Heart right ventricle (tissue), 16 donors: ENCODE data around the gene CAMKMT. TPM values are rescaled to one million over a fixed set of nuclear protein-coding genes. Genes with fewer than 3 reads are reported as not detected.
A peak's percentile ranks its signal among the peaks of the same experiment; 100 is the strongest.

ENCODE experiments used
- ATAC-seq, 8 donors: fragments of 200-7000 bp; cut with Tn5 transposase; one replicate each; pipeline ENCODE4 v1.9.1; 2020; ENCODE audit warnings: mild to moderate bottlenecking in 8 of 8, moderate library complexity in 8 of 8, moderate number of reproducible peaks in 1 of 8
- DNase-seq, 2 donors: peaks; one replicate each; pipeline ENCODE4 v3.0.0-alpha.2; 2020
- H3K27ac ChIP-seq, 10 donors: fragments of 200-600 bp; sonication (generic) in 2 of 10; one replicate each; pipeline versions ENCODE4 v1.5.0 to v1.8.0; 2020 to 2022; ENCODE audit warnings: mild to moderate bottlenecking in 3 of 10
- H3K27me3 ChIP-seq, 7 donors: fragments of 200-600 bp; one replicate each; pipeline ENCODE4 v1.8.0; 2021 to 2022; ENCODE audit warnings: mild to moderate bottlenecking in 2 of 7
- H3K36me3 ChIP-seq, 9 donors: fragments of 200-600 bp; sonication (generic) in 1 of 9; one replicate each; pipeline versions ENCODE4 v1.5.0 to v1.8.0; 2020 to 2022; ENCODE audit warnings: mild to moderate bottlenecking in 2 of 9
- H3K4me1 ChIP-seq, 9 donors: fragments of 200-600 bp; sonication (generic) in 1 of 9; one replicate each; pipeline versions ENCODE4 v1.5.0 to v1.8.0; 2020 to 2022; ENCODE audit warnings: mild to moderate bottlenecking in 4 of 9
- H3K4me3 ChIP-seq, 10 donors: fragments of 200-600 bp; sonication (generic) in 2 of 10; one replicate each; pipeline versions ENCODE4 v1.5.0 to v1.8.0; 2020 to 2022; ENCODE audit warnings: mild to moderate bottlenecking in 7 of 10, moderate library complexity in 2 of 10
- H3K9me3 ChIP-seq, 11 donors: fragments of 200-600 bp in 10 of 11; sonication (generic) in 2 of 11; one replicate each; pipeline versions ENCODE4 v1.5.0 to v1.8.0; 2013 to 2022; ENCODE audit warnings: mild to moderate bottlenecking in 2 of 11, control low read depth in 1 of 11, moderate library complexity in 1 of 11
- CTCF ChIP-seq, 9 donors: fragments of 200-600 bp; sonication (generic) in 2 of 9; IDR thresholded peaks; one replicate each; pipeline versions ENCODE4 v1.5.0 to v1.8.0; 2021 to 2022; ENCODE audit warnings: antibody characterized with exemption in 9 of 9, mild to moderate bottlenecking in 5 of 9, moderate library complexity in 1 of 9
- WGBS, 2 donors: extraction: QIAGEN DNeasy Blood & Tissue Kit; methylation state at CpG; one replicate each; pipeline ENCODE4 v1.1.7; 2013; ENCODE audit warnings: inconsistent platforms in 1 of 2; 5-methylcytosine and 5-hydroxymethylcytosine counted together
- intact Hi-C, 10 donors: fragments of 100-400 bp; cut with DNase I; formaldehyde crosslinking; loops; one replicate each; pipeline versions ENCODE4 v1.11.1 to v1.14.2; 2022
- polyA plus RNA-seq, 2 donors: library from polyadenylated mRNA; stranded (reverse); fragments of 200-250 nt; gene quantifications; one replicate each; pipeline ENCODE4 v1.2.3, GENCODE V29; 2013
- total RNA-seq, 10 donors: library from RNA; stranded (reverse); fragmentation: NEBNext Ultra II Directional in 3 of 10; extraction: Animal tissue kit (Norgen Biotek cat#: 25700) in 3 of 10; gene quantifications; one replicate each; pipeline versions ENCODE4 v1.2.1 to v1.2.4, GENCODE V29; 2021 to 2023
- donor health status: Arrhythmogenic right ventricular cardiomyopathy.
- donor health status: ischemic (EF 13 %, LVEDD 7.1; RV severe dilation, severe dysfunction).
- donor health status: healthy with polysubstance abuse.
- donor health status: DM: no; HTN: yes; CAD: no.
- donor health status: DM: no; HTN: no; CAD: no.
- donor health status: ischemic (EF 25% LVEDD 6.9; RV normal size, moderate dysfunction).
- donor health status: ischemic (EF 25% LVEDD 5.7; RV mildly dilated, moderate dysfunction).
- donor health status: healthy.
- donor health status: DM: yes; HTN: yes; CAD: no.
- donor health status: Ischemic cardiomyopathy.
- donor health status: ischemic (EF 35%, LVEDD 5.7; RV mildly dilated, moderate dysfunction).
- donor health status: nonischemic (EF 11% LVEDD 7.7; RV severe dilation, severe dysfunction).
- donor health status: DM: yes; HTN: yes; CAD: no.
- donor health status: PGD.
- donor health status: ischemic (EF 29% LVEDD 5.4; RV normal size, mild dysfunction).
- donor health status: nonischemic (EF 23%, LVEDD 6.1; RV moderate dilation, normal function).

The CAMKMT gene
- total and polyA plus RNA-seq, 12 donors: 4.1 to 6.4 (median 4.8) TPM

- Histone ChIP-seq H3K9me3 (no peaks in the 10 kb centered on the region), H3K4me3 (no peak overlapping the region), H3K27ac (no peak overlapping the region), H3K4me1 (peaks cover 0 to 22% (median 5%) of the 10 kb centered on the region in 9 donors), H3K27me3 (peaks cover 0 to 62% (median 18%) of the 10 kb centered on the region in 7 donors), H3K36me3 (no peaks in the 10 kb centered on the region)
- ATAC-seq (no peak), DNase-seq (no peak)
- intact Hi-C loops: no loop called here
- WGBS, 2 donors: 84 to 90% methylated on average over 2 of the region's 2 CpGs
- TF ChIP-seq CTCF (IDR thresholded peaks at IDR 0.05): no peak
Measured at GRCh38 chr2:44772669-44773378, 411.1 kb downstream of the CAMKMT start.

- DNase-seq (no peak), ATAC-seq (no peak)
- peaks cover 0 to 4% (median 0%) of the 10 kb centered on the region in 11 donors for H3K9me3 ChIP-seq
- H3K4me1 ChIP-seq: peaks cover 0 to 20% (median 0%) of the 10 kb centered on the region in 9 donors
- H3K36me3 ChIP-seq: no peaks in the 10 kb centered on the region
- H3K27me3 ChIP-seq: peaks cover 0 to 42% (median 16%) of the 10 kb centered on the region in 7 donors
- H3K4me3 ChIP-seq: no peak overlapping the region
- 93 to 97% methylated on average over 4 of the region's 4 CpGs for WGBS, 2 donors
- intact Hi-C loops: no loop called here
- no peak overlapping the region for H3K27ac ChIP-seq
- no peak for TF ChIP-seq CTCF (IDR thresholded peaks at IDR 0.05)
Measured at GRCh38 chr2:44774826-44775492, 413.2 kb downstream of the CAMKMT start.

- ATAC-seq (peak in 1 of 8 donors; percentile 46), DNase-seq (no peak)
- Histone ChIP-seq H3K27me3 (peaks cover 0 to 28% (median 12%) of the 10 kb centered on the region in 7 donors), H3K4me1 (peaks cover 0 to 20% (median 0%) of the 10 kb centered on the region in 9 donors), H3K36me3 (no peaks in the 10 kb centered on the region), H3K4me3 (peak overlapping the region in 3 of 10 donors; percentile 25 to 31 (median 27)), H3K9me3 (peaks cover 0 to 21% (median 0%) of the 10 kb centered on the region in 11 donors), H3K27ac (no peak overlapping the region)
- 59 to 63% methylated on average over 6 of the region's 6 CpGs for WGBS, 2 donors
- intact Hi-C loops: no loop called here
- TF ChIP-seq CTCF (IDR thresholded peaks at IDR 0.05): no peak
Measured at GRCh38 chr2:44777036-44777435, 415.3 kb downstream of the CAMKMT start.

- intact Hi-C loops: no loop called here
- WGBS, 2 donors: 15 to 26% methylated on average over 11 of the region's 11 CpGs
- ATAC-seq: peak in 5 of 8 donors; percentile 46 to 67 (median 49)
- Histone ChIP-seq H3K36me3 (no peaks in the 10 kb centered on the region), H3K27me3 (peaks cover 0 to 23% (median 12%) of the 10 kb centered on the region in 7 donors), H3K4me1 (peaks cover 0 to 20% (median 0%) of the 10 kb centered on the region in 9 donors), H3K9me3 (peaks cover 0 to 26% (median 0%) of the 10 kb centered on the region in 11 donors), H3K27ac (no peak overlapping the region), H3K4me3 (peak overlapping the region in 4 of 10 donors; percentile 21 to 31 (median 26))
- no peak for TF ChIP-seq CTCF (IDR thresholded peaks at IDR 0.05)
- DNase-seq: peak in 1 of 2 donors; percentile 10
Measured at GRCh38 chr2:44777537-44777936, 415.8 kb downstream of the CAMKMT start.
